CD4-positive, alpha-beta T cell treated with Interleukin-17A for 4 hours (primary cell): ENCODE results near the gene FAM3C.
"Not testable (repeated sequence)": the region's sequence is repeated elsewhere in the genome, so short reads cannot be mapped to it uniquely, and the experiment has no call there.

ENCODE experiments used
- DNase-seq: peaks from one replicate; pipeline ENCODE4 v3.0.0-alpha.2; 2020; ENCODE audit warnings: mixed read lengths

The FAM3C gene, protein sequence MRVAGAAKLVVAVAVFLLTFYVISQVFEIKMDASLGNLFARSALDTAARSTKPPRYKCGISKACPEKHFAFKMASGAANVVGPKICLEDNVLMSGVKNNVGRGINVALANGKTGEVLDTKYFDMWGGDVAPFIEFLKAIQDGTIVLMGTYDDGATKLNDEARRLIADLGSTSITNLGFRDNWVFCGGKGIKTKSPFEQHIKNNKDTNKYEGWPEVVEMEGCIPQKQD

DNA sequence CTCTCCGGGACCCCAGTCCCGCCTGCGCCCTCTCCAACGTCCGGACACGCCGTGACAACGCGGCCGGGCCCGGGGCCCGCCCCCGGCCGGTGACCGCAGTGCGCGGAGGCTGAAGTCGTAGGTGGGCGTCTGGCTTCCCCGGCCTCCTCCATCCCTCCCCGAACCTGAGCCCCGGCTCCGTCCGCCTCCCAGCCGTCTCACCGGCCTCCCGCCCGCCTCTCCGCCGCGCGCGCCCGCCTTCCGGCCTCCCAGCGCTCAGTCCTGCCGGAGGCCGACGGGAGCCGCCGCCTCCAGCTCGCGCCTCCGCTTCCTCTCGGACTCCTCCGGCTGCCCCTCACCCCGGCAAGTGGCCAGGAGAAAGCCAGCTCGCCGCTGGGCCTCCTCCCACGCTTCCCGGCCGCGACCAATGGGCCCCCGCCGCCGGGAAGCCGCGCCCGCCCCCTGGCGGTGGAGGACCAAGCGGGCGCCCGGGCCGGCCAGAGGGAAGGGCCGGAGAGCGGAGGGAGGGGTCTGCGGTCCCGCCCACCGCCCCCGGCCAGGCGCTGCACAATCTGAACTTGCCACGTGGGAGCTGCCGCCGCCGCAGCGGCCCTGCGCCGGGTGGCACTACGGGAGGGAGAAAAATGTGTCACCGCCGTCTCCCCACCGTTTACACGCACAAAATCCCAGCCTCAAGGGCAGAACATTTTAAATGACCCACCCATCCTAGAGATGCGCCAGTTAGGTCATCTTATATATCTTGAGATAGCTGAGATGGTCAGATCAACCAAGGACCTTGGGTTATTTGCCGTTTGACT is at the start of gene FAM3C:
TSS of gene FAM3C (minus strand) at position 348 of the 797 bp plus-strand sequence. CDS start 13,339 bp downstream, outside the sequence.
- DNase-seq: peak; percentile 85

DNA sequence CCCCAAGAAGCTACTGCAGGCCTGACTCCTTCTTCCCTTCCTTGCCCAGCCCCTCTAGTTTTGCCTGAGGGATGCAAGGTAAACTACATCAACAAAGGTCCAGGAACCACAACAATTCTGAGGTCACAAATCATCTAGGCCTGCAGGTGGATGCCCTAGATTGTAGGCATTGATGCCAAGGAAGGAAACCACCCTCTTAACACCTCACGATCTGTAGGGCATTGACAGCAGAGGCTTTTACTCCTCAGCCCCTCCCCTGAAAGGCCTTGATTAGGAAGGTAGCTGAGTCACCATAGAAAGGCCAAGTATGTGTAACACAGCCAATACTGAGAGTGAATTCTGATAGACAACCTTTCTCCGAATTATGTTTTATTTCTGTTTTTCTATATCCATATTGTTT is 46.7 kb upstream of the FAM3C start:
- peak; percentile 36 for DNase-seq

DNA sequence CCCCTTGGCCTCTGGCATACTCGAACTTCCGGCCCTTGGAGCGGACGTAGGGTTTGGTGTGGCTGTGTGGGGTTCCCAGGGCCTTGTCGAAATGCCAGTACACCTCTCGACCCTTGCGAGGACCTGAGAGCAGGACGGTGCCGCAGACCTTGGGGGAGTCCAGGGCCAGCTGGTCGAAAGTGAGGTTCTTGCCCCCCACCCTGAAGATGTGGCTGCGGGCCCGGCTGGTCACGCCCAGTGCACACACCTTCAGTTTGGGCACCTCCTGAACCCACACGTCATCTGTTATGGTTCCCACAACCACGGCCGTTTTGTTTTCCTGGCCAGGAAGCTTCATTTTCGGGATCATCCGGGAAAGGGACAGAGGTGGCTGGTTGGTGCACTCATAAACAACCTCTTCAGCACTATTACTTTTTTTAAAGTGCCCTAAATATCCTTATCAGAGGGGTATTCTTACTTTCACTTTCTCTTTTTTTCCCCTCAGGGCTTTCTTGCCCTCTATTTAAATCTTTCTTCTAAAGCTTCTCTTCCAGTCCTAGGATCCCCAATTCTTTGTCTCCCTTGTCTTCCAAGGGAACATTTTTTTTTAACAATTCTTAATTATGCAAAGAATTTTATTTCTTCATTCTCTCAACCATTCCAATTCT is 44.9 kb upstream of the FAM3C start:
- DNase-seq: no peak

DNA sequence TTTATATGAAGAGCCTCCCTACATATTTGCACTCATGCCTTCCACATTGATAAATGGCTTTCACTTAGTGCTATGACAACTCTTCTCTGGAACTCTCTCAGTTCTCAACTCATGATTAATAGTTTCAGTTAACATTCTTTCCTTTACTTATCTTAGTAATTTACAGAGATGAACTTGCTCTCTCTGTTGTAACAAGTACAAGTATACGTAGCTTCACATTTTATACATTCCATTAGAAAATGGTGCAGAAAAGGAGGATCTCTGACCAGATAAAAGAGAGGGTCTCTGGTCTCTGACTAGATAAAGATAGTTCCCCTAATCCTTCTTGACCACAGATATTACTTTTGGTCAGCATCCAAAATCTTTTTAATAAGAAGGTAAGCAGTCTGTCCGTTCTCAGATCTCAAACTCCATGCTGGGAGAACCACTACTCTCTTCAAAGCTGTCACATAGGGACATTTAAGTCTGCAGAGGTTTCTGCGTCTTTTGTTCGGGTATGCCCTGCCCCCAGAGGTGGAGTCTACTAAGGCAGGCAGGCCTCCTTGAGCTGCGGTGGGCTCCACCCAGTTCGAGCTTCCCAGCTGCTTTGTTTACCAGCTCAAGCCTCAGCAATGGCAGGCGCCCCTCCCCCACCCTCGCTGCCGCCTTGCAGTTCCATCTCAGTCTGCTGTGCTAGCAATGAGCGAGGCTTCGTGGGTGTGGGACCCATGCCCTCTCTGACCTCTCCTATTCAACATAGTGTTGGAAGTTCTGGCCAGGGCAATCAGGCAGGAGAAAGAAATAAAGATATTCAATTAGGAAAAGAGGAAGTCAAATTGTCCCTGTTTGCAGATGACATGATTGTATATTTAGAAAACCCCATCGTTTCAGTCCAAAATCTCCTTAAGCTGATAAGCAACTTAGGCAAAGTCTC is 42.2 kb upstream of the FAM3C start:
- DNase-seq: peak; percentile 86

DNA sequence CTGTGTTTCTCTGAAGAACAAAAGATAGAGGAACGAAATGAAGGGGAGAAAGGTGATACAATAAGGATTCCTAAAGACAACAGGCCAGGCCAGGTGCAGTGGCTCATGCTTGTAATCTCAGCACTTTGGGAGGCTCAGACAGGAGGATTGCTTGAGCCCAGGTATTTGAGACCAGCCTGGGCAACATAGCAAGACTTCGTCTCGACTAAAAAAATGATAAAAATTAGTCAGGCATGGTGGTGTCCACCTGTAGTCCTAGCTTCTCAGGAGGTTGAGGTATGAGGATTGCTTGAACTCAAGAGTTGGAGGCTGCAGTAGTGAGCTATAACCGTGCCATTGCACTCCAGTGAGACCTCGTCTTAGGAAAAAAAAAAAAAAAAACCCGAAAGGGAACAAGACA is 41.4 kb upstream of the FAM3C start:
- no peak for DNase-seq

DNA sequence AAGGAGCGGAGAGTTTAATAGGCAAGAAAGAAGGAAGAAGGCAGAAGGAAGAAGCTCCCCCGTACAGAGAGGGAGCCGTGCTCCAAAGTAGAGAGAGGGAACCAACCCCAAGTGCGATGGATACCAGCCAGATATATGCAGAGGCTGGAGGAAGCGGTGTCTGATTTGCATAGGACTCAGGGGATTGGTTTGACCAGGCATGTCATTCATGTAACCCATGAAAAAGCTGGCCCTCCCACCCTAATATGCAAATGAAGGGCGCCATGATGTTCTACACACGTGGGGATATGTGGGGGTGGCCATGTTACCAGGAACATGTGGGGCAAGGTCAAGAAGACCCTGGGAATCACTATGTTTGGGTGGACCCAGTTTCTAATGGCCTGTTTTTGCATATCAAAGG is 40.6 kb upstream of the FAM3C start:
- no peak for DNase-seq

DNA sequence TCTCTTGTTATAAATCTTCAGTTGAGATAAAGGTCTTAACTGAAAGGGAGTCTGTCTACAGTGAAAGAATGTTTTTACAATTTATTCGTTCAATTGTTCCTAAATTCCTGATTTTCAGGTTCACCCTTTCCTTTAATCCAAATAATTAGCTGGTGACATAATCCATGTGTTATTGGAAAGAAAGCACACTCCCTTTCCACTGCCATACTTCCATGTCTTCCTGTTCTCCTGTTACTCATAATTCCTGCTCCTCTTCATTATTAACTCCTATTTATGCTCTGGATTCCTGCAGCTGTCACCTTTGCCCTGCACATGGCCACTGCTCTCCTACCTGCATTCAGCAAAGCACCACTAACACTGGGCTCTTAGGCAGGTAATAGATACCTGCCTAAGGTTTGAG is 40.0 kb upstream of the FAM3C start:
- no peak for DNase-seq

DNA sequence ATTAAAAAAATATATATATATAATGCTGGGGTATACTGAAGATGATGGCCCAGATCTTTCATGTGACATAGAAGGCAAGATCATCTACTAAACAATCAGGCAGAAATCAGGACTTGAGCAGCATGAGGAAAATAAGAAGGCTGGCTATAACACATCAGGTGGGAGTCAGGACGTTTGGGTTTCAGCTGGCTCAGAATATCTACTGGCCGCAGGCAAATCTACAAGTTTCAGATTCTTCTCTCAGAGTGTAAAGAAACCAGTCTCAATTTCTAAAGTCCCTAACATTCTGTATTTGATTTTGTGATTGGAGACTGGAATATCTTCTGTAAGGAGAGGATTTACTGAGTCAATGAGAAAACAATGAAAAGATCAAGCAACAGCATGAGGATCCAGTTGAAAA is 37.7 kb upstream of the FAM3C start:
- no peak for DNase-seq

DNA sequence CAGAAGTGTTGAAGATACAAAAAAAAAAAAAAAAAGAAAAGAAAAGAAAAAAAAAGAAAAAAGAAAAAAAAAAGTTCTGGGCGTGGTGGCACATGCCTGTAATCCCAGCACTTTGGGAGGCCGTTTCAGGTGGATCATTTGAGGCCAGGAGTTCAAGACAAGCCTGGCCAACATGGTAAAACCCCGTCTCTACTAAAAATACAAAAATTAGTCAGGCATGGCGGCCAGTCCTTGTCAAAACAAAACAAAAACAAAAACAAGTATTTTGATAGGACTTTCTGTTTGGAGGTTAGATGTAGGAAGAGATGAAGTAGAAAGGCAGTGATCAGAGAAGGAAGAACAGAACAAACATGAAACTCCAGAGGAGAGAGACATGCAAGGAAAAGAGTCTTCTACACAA is 36.4 kb upstream of the FAM3C start:
- DNase-seq: not testable (repeated sequence)

DNA sequence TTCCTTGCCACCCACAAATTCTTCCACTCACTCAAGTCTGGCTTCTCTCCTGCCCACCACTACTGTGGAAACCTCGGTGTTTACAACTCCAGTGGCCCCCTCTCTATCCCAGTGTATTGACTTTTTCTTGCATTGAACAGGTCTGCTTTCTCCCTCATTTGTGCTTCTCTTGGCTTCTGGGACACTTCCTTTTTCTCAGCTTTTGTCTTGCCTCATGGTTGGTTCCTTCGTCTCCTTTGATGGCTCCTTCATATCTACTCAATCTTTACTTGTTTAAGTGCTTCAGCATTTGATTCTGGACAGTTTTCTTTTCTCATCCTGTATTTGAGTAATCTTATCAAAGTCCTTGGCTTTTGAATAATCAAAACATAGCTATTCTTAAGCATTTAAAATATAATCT is 35.9 kb upstream of the FAM3C start:
- DNase-seq: no peak

DNA sequence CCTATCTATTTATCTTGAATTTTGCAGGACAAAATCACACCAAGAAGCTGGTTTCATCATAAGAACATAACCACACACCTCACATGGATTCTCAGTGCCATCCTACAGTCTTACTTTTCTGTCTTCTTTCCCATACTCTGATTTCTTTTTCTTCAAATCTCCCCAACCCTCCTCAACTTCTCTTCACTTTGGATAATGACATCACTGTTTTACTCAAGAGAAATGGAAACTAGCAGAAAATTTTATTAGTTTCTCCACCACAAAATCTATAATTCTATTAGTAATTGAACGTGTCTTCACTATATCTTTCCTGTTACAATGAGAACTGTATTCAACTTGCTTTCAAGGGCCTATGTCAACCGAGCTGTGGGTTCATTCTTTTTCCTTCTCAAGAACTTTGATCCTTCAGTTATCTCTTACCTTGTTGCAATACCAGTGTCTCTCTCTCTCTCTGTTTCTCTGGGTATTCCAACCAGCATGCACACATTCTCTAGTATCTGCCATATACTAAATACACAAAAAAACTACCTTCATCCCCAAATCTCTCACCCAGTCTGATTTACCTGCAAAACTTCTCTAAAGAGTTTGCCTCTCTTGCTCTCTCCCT is 35.4 kb upstream of the FAM3C start:
- no peak for DNase-seq

DNA sequence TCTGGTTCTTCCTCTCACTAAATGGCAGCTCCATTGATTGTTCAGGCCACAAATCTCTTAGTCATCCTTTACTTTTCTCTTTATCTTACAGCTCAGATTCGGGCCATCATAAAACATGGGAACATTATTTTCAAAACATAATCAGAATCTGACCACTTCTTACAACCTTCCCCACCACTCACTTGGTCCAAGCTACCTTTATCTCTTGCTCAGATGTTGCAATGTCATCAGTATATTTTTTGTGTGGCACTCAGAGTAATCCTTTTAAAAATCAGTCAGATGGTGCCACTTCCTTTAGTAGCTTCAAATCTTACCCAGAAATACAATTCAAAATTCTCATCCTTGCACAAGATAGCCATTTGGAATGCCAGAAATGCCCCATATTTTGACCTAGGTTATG is 34.5 kb upstream of the FAM3C start:
- DNase-seq: no peak

DNA sequence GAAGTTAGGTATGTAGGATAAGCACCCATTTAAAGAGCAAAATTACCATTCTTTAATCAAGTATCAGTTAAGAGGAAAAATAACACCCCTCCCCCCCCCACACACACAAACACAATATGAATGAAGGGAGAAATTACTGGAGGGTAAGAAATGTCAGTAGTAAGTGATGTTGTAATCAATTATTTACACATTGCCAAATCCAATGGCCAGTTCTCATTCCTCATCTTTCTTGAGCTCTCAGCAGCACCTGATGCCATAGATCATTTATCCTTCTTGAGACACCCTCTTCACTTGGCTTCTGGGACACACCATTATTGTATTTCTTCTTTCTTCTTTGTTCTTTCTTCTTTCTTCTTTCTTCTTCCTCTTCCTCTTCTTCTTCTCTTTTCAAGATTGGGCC is 33.7 kb upstream of the FAM3C start:
- no peak for DNase-seq

DNA sequence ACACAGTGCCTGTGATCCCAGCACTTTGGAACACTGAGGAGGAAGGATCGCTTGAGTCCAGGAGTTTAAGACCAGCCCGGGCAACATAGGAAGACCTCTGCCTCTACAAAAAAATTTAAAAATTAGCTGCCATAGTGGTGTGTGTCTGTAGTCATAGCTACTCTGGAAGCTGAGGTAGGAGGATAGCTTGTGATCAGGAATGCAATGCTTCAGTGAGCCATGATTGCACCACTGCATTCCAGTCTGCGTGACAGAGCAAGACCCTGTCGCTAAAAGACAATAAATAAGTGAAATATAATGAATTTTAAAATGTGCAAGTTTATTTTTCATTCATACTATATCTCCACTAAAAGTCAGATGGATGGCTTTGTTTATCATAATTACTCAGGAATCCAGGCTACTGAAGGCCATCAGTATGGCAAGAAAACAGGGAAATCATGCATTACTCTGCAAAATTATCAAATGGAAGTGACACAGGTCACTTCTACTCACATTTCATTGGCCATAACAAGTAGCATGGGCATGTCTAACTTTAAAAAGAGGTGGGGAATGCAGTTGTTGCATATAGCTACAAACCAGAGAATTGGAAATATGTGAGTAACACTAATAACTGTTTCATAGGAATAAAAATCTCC is 32.9 kb upstream of the FAM3C start:
- no peak for DNase-seq

DNA sequence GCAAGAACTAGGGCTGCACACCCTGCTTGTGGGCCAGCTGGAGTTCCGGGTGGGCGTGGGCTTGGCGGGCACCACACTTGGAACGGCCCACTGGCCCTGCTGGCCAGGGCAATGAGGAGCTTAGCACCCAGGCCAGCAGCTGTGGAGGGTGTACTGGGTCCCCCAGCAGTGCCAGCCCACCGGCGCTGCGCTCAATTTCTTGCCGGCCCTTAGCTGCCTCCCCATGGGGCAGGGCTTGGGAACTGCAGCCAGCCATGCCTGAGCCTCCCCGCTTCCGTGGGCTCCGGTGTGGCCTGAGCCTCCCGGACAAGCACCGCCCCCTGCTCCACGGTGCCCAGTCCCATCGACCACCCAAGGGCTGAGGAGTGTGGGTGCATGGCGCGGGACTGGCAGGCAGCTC is 25.6 kb upstream of the FAM3C start:
- not testable (repeated sequence) for DNase-seq

DNA sequence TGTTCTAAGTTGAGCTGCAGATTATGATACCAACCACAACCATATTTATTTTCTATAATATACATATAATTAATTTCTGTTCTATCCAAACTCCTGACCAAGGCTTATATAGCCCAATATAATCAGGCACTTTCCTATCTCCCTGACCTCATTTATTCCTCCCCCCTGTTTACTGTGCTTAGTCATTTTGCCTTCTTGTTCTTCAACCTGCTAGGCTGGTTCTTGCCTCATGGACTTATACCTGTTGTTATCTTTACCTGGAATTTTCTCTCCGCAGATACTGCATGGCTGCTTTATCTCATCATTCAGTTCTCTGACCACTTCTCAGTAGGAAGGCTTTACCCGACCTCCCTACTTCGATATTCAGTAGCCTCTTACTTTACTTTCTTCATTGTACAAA is 24.9 kb upstream of the FAM3C start:
- DNase-seq: no peak

DNA sequence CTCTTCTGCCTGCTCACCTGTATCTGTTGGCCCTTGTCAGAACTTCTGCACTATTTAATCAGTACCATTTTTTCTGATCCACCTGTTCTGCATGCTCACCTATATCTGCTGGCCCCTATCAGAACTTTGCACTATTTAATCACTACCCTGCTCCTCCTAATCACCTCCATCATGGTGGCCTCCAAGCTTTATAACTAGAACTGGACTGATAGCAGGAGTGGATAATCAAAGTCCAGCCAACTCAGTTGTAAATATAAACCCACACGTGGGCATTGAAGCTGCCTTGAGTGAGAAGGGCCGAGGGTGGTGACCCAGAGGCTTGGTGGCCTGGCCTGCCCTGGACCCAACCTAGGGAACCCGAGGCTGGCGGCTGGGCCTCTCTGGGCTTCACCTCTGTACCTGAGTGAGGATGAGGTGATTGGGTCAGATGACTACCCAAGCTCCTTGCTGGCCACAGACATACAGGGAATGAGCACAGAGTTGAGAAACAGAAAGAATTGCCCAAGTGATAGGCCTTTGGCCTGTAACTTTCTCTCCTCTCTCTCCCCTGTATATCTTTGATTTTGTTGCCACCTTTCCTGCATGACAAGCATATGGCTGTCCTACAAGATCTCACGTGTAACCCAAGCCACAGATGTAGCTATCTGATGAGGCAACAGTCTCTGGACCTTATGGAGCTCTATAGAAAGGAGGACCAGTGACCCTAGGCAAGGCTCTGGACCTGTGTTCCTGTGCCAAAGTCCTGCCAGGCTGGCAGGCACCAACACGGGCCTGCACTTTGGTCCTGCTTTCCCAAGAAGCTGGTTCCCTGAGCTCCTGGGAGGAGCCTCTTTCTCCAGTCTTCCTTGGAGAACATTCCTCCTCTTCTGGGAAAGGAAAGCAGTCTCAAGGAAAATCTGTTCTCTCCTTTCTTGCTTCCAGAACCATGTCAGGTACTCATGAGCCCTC is 23.4 kb upstream of the FAM3C start:
- no peak for DNase-seq

DNA sequence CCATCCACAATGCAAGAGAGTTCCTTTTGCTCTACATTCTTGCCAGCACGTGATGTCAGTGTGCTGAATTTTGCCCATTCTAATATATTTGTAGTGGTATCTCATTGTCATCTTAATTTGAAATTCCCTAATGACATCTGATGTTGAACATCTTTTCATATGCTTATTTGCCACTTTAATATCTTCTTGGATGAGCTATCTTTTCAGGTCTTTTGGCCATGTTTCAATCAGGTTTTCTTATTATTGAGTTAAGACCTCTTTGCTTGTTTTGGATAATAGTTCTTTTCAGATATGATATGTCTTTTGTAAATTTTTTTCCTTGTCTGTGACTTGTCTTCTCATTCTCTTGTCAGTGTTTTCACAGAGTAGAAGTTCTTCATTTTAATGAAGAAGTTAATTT is 20.4 kb upstream of the FAM3C start:
- no peak for DNase-seq

DNA sequence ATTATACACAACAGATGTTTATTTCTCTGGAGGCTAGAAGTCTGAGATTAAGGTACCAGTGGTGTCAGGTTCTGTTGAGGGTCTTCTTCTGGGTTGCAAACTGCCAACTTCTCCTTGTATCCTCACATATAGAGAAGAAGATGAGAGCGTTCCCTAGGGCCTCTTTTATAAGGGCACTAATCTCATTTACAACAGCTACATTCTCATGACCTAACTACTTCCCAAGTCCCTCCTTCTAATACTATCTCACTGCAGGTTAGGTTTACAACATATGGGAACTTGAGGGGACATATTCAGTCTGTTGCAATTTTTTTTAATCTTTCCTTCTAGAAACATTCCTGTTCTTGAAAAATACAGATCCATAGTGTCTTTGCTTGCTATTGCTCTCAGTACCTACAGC is 18.3 kb upstream of the FAM3C start:
- no peak for DNase-seq

DNA sequence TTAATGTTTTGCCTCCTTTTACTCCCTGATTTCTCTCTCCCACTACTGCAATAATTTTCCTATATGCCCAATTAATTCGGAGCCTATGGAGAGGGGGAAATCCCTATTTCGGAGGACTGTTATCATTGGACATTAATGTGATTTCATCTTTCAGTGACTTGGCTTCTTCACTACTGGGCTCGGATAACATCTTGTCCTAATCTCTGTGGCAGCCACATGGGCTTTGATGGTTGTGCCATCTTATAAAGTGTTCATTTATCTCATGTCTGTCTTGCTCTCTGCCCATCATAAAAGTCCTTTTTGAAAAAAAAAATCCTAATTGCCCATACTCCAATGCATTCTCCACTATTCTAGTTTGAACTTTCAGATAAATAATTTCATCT is 15.5 kb upstream of the FAM3C start:
- no peak for DNase-seq
